ENCODE measurements around the gene PAPPA.

PAPPA gene

DNA sequence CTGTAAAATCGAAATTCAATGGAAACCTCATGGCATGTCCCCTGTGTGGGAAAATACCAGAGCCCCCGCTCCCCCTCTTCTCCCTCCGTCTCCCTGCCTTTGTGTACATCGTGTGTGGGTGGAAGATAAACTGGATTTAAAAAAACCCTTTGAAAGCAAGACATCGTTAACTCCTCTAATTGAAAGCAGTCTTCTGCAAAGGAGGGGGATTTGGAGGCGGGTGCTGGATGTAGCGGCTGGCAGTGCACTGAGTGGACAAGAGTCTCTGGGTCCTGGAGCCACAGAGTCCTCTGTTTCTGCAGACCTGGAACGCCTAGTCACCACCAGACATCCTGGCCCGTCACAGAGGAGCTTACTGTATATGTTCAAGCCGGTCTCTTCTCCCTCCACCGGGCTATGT, 169.4 kb downstream of the PAPPA start:
- no peak for DNase-seq

DNA sequence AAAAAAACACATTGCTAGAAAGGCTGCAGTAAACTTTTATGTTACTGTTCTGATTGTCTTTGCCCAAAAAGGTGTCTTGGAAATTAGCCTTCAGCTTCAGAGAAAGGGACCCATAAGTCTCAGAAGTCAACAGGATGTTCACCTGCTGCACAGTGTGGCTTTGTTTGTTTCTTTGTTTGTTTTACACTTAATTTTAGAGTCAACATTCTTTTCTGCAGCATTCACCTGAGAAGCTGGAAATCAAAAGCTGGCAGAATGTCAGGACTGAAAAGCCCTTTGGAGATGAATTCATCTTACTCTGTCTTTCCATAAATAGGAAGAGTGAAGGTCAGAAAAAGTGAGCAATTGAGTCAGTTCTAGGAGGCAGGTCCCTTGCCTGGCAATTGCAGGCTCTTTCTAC, 170.0 kb downstream of the PAPPA start:
- no peak for DNase-seq

DNA sequence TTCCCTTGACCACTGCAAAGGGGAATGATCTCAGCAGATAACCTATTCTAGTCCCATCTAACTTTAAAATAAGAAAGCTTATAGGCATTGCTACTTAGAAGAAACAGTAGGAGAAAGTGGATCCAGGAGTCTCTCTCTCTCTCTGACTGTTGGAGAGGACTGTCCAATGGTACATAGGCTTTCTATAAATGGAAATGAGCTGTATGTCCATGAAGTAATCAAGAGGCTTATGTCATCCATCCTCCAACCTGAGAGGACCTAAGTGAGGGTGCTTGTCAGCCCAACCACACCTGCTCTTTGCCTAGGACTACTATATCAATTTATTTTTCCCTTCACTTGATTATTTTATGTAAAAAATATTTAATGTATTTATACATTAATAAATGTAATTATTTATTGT, 172.3 kb downstream of the PAPPA start:
- DNase-seq = no peak

DNA sequence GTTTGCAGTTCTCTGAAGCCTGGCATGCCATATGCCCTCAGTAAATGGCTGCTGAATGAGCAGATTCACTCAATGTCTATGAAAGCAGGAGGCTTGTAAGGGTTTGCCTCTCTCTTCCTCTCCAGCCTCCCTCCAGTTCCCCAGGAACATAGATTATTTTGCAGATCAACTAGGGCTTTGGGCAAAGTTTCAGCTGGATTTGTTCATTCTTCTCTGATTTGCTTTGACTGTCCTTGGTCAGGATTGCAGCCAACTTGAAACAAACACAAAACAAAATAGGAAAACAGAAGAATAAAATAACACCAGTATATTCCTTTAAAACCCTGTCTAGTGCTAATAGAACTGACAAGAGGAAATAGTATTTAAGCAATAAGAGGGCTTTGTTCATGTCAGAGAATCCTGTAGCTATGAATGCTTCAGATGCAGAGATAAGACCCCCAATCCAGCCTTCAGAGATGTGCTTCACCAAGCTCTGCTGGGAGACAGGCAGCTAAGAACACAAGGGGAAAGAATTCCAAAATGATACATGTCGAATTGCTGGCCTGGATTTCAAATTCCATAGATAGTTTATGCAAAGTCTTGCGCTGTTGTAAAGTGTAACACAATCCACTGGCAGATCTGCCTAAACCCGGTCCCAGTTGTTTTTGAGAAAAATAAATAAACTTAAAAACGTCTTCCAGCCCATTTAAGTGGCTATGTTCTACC, 174.3 kb downstream of the PAPPA start:
- DNase-seq = peak; percentile 14

DNA sequence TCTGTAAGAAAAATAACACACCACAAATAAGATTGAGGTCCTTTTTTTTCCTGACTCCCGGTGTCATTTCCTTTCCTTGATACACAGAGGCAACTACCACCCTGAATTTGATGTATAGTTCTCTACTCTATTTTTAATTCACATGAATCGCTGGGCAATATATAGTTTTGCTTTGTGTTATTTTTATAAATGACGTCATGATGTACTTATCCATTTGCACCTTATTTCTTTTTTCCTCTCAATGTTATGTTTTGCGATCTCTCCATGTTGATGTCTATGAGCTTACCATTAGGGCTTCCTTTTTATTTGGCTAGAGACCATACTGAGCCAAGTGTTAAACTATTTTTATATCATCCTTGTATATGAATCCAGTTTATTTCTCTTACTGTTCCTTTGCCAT, 175.9 kb downstream of the PAPPA start:
- DNase-seq = no peak

DNA sequence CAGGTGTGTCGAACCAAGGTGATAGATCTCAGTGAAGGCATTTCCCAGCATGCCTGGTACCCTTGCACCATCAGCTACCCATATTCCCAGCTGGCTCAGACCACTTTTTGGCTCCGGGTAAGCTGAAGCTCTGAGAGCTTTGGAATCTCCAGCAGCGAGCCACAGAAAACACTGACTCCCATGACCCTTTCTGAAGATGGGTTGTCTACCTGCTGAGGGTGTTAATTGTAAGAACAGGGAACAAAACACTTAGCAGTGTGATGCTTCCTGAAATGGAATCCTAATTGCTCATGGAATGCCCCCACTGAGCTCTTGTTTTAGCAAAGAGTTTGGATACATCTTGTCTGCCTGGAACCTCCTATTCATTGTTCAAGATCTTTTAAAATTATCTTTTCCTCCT, 177.7 kb downstream of the PAPPA start:
- DNase-seq = no peak

DNA sequence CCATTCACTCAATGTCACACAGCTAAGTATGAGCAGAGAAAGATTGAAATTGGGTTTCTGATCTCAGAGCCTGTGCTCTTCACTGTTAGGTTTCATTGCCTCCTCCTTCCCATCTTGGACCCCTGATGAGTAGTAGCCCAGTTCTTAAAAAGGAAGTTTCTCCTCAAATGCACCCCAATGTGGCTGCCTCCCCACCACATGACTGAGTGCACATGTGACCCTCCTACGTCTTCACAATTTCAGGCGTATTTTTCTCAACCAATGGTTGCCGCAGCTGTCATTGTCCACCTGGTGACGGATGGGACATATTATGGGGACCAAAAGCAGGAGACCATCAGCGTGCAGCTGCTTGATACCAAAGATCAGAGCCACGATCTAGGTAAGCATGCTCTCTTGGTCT, 178.5 kb downstream of the PAPPA start:
- no peak for DNase-seq

DNA sequence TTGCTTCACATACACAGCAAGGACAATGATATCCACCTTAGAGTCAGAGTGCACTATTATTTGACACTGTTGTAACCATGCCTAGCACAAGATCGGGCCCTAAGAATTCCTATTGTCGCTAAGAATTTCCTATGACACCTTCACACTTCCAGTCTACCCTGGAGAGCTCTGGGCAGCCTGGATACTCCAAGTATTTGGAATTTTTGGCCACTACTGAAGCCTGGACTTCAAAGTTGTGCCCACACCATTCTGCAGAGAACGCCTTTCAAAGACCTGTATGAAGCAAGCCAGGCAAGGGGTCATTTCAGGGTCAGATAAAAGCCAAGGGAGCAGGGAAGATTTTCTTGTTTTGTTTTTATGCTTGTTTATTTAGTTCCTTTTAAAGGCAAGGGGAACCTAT, 179.7 kb downstream of the PAPPA start:
- no peak for DNase-seq

DNA sequence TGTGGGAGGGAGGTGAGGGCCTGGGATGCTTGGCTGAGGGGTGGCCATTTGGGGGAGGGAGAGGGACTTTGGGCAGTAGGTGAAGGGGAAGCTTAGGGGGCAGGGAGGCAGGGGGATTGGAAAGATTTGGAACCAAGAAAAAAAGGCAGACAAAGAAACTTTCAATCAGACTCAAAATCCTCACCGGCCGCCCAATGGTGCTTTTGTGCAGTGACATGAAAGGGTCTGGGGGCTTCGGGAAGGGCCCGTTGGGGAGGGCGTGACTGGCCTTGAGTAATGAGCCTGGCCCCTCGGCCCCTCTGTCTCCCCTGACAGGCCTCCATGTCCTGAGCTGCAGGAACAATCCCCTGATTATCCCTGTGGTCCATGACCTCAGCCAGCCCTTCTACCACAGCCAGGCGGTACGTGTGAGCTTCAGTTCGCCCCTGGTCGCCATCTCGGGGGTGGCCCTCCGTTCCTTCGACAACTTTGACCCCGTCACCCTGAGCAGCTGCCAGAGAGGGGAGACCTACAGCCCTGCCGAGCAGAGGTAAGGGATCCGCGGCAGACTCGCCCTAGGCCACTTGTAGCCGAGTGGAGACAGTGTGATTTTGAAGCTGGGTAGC, 181.1 kb downstream of the PAPPA start:
- DNase-seq = no peak

DNA sequence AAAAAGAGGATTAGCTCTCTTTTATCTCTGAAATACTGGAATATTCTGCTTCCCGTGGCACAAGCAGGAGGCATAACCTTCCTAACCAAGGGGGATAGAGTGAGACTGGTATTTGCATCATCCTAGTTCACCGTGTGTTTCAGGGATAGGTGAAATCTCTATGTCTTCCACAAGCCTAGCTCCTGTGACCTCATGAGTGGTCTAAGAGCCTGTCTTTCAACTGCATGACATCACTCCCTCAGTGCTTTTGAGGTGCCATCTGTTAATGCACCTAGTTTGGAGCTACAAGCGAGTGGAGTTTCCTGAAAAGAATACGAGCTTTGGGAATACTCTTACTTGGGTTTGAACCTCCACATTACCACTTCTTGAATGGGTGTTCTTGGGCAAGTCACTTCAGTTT, 181.8 kb downstream of the PAPPA start:
- no peak for DNase-seq

DNA sequence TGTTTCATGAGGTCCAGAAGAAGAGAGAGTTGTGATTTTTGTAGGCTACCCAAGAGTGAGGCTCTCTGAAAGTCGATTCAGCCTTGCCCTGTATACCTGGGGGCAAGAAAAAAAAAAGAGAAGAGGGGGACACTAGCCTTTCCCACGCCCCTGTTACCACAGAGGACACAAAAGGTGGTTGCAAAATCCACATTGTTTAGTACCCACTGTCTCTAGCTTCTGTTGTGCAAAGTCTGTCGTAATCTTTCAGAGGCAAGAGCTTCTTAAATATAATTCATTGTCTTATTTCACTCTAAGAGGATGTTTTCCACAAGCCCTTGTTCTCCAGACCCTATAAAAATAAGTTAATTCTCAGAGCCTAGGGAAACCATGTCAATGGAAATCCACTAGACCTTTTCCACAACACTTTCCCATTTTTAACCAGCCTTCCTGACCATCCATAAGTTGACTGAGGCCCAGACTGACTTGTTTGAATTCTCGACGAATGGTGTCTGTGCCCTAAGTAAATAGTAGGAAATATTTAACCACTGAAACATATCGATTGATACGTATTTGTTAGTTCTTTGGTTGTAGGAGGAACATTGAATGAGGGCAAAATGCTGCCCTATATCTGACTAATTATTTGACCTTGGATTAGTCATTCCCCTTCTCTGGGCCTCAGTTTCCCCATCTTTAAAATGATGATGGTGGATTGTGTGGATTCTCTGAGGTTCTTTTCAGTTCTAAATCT, 182.7 kb downstream of the PAPPA start:
- no peak for DNase-seq

DNA sequence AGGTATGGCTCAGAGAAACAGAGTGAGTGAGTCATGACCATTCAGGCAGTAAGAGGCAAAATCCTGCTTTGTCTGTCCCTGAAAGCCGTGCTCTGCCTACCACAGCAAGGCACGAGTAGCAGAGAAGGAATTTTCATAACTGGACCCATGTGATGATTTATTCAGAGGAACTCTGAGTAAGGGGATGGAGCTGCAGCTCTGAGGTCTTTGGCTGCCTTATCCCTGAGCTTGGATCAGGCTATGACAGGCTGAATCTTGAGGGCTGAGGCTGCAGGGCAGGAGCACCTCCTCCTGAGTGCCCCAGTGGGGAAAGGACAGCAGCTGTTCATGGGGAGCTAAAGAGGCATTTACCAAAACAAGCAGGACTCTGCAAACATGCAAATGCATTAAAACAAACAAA, 183.4 kb downstream of the PAPPA start:
- peak; percentile 37 for DNase-seq

DNA sequence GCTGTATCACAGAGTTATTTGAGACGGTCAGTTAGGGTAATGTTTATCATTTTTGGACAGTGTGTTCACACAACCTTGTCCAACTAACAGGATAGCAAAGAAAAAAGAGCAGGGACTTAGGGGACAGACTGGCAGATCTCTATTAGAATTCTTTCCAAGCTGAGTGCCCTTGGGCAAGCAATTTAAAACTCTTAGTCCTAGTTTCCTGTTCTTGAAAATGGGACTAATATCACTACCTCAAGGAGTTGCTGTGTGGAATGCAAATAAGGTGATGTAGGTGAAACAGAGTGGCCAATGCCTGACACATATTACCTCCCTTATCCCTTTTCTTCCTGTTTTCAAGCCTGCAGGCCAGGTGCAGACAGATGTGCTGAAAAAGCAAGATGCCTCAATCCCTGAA, 186.7 kb downstream of the PAPPA start:
- DNase-seq = no peak

DNA sequence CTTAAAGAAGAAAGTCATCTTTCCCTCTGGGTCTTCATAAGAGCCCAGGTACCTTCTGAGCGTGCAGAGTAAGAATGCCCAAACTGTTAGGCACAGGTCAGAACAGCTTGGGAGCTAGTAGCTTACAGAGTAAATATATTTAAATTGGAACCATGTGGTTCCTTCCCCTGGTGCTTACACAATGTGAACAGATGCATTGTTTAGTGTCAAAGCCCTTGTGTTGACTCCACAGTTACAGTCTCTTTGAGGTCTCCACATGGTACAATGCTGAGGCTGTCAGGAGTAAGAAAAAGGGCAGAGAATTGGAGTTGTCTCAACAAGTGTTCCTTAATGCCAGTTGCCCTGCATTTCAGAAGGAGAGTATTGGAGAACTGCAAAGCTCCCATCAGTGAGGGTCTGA, 188.5 kb downstream of the PAPPA start:
- DNase-seq = no peak

DNA sequence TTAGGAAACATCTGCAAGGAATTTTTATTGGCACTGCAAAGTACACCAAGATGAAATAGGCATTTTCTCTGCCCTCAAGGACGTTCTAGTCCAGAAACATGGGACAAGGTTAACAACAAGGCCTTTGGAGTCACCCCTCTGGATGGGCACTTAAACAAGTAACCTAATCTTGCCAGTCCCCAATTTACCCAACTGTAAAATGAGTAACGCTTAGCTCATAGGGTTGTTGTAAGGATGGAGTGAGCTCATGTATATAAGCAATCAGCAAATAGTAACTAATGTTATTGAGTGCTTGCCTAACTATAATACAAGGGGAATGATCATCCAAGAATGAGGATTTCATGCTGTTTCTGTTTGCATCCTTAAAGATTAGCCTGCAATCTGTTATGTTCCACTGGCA, 189.3 kb downstream of the PAPPA start:
- DNase-seq = no peak

DNA sequence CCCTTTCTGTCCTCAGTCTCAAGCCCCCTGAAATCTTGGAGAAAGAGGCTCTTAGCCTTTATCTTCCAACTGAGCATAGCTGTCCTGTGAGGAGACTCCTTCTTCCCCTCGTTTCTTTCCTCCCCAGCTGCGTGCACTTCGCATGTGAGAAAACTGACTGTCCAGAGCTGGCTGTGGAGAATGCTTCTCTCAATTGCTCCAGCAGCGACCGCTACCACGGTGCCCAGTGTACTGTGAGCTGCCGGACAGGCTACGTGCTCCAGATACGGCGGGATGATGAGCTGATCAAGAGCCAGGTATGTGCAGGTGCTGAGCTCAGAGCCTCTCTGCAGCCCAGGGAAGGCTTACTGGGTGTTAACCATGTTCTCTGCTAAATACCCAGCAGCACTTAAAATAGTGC, 190.8 kb downstream of the PAPPA start:
- DNase-seq = no peak

DNA sequence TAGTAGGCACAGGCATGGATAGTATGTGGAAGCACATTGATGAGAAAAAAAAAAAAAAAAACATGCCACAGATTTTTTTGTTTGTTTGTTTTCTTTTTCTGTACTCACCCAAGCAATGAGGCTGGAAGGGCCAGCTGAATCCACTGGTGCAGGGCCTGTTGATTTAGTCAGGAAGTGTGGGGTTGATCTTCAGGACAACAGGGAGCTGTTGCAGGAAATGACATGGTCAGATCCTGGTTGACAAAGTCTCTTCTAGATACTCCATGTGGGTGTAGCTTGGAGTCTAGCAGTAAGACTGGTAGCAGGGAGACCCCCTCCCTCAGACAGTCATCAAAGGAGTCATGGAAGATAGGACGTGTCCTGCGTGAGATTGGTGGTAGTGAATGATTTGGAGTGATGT, 191.8 kb downstream of the PAPPA start:
- no peak for DNase-seq

DNA sequence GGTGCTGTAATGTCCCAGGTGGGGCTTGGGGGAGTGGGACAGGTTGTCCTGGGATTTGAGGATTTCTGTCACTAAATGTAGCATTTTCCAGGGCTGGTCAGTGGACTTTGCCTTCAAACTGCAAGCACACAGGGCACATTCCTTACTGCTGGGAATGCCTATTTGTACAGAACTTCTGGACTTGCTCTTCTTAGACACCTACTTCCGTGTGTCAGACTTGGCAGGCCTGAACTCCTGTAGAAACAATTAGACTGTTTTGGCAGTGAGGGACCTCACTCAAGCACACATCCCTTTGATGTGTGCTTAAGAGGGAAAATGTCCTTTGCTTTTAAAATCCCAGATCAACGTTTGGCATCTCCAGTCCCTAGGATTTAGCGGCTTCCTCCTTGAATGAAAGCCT, 192.2 kb downstream of the PAPPA start:
- no peak for DNase-seq

DNA sequence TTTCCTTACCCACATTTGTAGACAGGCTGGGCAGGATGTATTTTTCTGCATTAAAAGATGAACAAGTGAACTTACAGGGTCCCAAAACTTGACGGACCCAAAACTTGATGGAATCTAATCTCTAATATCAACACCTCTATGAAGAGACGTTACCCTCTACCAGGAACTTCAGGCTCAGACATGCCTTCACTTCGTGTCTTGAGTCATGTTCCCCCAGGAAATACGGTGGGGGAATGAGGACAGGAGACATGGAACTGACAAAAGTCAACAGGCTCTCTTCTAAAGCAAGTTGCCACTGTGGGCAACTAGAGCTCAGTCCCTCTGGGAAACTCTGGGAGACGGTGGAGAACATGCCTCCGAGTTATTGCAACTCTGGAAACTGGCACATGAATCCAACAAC, 196.1 kb downstream of the PAPPA start:
- no peak for DNase-seq

DNA sequence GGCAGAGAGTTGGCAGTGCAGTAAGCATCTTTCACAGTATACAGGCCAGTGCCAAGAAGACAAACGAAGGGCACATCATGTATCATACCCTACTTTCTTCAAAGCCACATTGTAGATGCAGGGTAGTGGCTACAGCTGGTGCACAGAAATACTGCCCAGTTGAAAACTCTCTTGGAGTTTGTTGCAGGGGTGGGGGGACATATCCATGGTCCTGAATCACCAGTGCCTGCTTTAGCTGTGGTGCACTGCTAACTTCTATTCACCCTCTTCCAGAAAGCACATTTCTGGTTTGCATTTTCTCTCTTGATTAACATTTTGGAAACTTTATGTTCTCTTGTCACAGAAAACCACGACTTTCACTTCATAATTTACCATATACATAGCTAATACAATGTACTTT, 196.6 kb downstream of the PAPPA start:
- no peak for DNase-seq

DNA sequence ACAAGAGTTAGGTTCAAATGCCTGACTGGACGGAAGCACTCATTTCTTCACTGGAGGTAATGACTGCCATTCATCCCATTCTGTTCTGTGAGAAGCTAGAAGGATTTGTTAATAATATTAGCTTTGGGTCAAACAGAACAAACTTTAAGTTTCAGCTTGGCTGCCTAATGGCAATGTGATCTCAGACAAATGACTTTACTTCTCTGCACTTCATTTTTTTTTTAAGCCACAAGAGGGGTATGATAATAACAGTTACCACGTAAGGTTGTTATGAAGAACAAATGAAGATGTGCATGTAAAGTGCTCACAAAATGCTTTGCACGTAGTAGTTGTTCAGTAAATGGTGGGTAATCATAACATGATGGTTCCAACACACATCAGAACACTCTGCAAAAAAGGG, 199.4 kb downstream of the PAPPA start:
- DNase-seq = no peak

DNA sequence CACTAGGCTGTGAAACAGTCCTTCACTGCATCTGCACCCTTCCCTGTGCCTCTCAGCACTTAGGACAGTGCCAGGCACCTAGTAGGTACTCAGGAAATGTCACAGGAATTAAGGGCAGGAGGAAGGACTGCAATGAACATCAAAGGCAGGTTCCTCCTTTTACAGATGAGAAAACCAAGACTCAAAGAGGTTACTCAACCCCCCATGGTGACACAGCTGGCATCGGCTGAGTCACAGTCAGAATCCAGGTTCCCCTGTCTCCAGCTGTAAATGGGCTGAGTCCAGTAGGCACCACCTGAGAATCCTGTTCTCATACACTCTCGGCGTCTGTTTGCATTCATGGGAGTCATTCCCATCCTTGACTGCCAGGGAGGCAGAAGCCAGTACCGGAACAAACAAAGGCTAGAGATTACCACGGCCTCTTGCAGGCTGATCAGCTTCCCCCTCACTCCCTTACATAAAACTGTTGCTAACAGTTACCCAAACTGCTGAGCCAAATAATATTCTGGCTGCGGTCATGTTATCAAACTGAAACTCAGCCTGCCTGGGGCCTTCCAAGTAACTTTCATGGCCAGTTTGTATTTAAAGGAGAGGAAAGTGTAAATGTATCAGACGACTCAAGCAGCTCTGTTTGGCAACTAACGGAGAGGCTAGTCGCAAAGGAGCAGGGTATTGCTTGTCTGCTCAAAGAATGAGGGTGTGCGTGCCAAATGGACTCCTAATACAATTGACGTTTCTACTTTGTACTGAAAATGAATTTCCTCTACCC, 201.7 kb downstream of the PAPPA start:
- DNase-seq = no peak

DNA sequence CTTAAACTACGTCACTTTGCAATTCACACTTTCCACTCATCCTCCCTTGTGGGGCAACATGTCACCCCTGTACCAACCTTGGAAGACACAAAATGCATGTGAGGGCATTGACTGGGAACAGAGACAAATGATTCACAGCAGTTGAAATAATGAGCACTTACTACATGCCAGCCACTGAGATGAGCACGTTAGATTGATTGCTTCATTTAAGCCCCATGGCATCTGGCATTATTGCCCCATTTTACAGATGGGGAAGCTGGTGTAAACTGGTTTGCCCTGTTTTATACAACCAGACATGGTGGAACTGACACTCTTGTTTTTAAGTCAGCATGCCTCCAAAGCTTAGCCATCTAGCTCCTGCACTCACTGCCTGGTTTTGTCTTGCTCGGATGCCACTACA, 204.7 kb downstream of the PAPPA start:
- no peak for DNase-seq

DNA sequence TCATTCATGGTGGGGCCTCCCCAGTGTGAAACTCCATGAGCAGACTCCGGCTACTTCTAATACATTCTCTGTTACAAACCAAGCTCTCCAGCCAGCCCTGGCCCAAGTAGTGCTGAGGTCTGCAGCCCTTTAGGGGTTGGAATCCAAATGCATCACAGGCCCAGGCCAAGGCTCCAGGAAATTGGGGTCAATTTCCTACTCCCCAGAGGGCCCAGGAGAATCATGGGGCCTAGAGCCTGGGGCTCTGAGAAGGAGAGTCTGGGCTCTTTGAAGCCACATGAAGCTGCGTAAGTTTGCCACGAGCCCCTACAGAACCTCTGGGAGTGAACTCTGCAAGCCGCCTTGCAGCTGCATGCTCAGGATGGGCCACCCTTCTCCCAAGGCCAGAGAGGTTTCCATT, 206.4 kb downstream of the PAPPA start:
- DNase-seq = no peak
